HG03439 (cell line): ENCODE results near the gene SPTBN1.
"Not testable (repeated sequence)": the region's sequence is repeated elsewhere in the genome, so short reads cannot be mapped to it uniquely, and the experiment has no call there.

Experiments
- ATAC-seq: cut with Tn5 transposase; IDR thresholded peaks from one replicate; pipeline ENCODE4 v1.9.1; 2021; ENCODE audit warnings: mild to moderate bottlenecking, moderate library complexity; ENCODE audit not compliant: unreplicated experiment

SPTBN1 gene

DNA sequence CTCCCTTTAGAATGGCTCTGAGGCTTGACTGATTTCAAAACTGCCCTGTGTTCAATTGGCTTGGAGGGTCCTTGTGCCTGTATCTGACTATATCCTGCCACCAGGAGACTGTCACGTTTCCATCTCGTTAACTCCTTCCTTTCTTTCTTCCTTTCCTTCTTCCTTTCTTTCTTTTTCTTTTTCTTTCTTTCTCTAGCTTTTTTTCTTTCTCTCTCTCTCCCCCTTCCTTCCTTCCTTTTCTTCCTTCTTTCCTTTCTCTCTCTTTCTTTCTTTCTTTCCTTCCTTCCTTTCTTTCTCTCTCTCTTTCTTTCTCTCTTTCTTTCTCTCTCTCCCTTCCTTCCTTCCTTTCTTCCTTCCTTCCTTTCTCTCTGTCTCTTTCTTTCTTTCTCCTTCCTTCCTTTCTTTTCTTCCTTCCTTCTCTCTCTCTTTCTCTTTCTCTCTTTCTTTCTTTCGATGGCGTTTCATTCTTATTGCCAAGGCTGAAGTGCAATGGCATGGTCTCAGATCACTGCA lies 229.2 kb downstream of the SPTBN1 start:
- no peak for ATAC-seq

DNA sequence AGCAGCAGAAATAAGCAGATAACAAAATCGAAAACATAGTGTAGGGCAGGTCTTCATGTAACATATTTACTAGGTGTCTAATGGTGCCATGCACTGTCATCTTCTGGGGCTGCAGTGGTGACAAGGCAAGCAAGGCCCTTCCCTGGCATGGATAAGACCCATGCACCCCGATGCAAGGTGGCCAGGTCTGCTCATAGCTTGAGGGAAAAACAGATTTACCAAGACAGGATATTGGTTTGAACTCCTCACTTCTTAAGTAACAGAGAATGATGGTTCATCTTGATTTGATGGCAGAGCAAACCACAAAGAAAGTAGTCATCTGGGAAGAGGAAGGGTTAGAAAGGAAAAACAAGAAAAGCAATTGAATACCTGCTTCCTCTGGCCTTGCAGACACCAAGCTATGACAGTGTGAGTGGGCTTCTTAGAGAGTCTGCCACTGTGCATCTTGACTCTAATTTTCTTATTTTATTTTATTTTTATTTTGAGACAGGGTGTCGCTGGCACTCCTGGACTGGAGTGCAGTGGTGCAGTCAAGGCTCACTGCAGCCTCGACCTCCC lies 231.5 kb downstream of the SPTBN1 start:
- ATAC-seq = no peak

DNA sequence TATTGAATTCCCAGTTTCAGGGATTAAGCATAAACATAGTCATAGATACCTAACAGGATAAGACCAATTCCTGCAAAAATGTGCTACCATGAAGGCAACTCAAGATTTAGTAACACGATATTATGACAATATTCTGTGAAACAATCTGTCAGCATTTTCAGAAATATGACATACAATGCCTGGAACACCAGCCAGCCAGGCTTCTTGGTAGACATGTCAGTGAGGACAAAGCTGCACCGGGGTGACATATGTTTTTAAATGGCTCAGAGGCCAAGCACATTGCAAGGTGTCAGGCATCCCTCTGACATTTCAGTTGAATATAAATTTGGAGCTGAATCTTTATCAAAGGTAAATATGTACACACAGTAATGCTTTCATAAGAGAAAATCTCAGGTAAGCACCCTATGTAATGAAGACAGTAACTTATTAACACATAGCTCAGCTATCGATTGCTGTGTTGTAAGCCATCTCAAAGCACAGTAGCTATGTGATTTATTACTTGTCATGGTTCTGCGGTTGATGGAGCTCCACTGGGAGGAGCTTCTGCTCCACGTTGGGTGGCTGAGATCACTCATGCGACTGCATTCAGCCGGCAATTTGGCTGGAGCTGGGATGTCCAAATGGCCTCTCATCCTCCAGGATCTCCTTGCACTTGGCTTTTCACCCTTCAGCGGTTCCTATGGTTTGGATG lies 235.5 kb downstream of the SPTBN1 start:
- ATAC-seq = no peak

DNA sequence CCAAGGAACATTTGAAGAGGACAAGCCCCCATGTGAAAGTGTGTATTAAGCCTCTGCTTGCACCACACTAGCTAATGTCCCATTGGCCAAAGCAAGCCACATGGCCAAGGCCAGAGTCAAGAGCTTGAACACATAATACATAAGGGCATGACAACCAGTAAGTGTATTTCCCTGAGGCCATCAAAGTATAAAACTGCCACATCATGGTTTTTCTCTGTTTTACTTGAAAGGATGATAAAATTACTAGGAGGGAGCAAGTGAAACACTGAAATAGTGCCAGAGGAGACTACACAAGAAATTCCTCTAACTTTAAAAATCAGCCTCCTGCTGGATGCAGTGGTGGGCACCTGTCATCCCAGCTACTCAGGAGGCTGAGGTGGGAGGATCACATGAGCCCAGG lies 236.4 kb downstream of the SPTBN1 start:
- no peak for ATAC-seq

DNA sequence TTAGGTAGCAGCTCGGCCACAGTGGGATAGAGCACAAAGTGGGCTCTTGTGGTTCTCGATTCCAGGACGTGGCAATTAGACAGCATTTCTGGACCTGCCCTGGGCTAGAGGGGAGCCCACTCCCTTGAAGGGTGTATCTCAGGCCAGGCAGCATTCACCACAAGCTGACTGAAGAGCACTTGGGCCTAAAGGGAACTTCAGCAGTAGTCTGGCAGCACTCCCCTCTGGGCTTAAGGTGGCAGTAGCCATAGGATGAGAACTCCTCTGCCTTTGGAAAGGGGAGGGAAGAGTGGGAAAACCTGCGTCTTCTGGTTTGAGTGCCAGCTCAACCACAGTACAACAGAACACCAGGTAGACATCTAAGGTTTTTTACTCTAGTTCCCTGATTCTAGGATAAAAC lies 239.3 kb downstream of the SPTBN1 start:
- no peak for ATAC-seq

DNA sequence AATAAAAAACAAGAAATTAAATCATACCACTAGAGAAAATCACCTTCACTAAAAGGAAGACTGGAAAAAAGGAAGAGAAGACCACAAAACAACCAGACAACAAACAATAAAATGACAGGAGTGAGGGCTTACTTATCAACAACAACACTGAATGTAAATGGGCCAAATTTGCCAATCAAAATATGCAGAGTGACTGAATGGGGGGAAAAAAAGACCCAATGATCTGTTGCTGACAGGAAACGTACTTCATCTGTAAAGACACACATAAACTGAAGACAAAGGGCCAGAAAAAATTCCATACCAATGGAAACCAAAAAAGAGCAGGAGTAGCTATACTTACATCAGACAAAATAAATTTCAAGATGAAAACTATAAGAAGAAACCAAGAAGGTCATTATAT lies 241.8 kb downstream of the SPTBN1 start:
- ATAC-seq = no peak

DNA sequence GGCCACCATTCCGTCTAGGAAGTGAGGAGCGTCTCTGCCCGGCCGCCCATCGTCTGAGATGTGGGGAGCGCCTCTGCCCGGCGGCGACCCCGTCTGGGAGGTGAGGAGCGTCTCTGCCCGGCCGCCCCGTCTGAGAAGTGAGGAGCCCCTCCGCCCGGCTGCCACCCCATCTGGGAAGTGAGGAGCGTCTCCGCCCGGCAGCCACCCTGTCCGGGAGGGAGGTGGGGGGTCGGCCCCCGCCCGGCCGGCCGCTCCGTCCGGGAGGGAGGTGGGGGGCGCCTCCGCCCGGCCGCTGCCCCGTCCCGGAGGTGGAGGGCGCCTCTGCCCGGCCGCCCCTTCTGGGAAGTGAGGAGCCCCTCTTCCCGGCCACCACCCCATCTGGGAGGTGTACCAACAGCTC lies 242.8 kb downstream of the SPTBN1 start:
- not testable (repeated sequence) for ATAC-seq

DNA sequence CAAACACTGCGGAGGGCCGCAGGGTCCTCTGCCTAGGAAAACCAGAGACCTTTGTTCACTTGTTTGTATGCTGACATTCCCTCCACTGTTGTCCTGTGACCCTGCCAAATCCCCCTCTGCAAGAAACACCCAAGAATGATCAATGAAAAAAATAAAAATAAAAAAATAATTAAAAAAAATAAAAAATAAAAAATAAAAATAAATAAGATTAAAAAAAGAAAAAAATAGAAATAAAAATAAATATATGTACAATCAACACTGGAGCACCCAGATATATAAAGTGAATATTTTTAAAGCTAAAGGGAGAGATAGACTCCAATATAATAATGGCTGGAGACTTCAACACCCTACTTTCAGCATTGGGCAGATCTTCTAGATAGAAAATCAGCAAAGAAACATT lies 243.5 kb downstream of the SPTBN1 start:
- ATAC-seq = no peak

DNA sequence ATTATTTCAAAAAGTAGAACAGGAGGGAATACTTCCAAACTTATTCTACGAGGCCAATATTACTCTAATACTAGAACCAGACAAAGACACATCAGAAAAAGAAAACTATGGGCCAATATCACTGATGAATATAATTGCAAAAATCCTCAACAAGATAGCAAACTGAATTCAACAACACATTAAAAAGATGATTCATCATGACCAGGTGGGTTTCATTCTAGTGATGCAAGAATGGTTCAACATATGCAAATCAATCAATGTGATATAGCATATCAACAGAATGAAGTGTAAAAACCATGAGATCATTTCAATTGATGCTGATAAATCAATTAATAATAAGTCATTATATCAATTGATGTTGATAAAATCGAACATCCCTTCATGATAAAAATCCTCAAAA lies 244.9 kb downstream of the SPTBN1 start:
- ATAC-seq = no peak

DNA sequence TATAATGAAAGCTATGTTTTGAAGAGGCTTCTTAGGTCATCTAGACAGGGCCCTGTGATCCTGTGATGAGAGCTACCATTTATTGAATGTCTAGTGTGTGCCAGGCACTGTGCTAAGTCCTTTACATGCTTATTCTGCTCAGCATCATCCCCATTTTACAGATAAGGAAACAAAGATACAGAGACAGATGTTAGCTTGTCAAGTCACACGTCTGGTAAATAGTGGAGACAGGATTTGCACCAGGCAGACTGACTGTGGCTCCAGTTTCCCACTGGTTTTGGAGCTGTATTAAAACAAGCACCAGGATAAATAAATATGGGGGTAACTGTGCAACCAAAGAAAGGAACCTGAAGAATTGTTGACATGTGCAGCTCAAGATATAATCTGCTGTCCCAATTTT lies 248.1 kb downstream of the SPTBN1 start:
- ATAC-seq = no peak

DNA sequence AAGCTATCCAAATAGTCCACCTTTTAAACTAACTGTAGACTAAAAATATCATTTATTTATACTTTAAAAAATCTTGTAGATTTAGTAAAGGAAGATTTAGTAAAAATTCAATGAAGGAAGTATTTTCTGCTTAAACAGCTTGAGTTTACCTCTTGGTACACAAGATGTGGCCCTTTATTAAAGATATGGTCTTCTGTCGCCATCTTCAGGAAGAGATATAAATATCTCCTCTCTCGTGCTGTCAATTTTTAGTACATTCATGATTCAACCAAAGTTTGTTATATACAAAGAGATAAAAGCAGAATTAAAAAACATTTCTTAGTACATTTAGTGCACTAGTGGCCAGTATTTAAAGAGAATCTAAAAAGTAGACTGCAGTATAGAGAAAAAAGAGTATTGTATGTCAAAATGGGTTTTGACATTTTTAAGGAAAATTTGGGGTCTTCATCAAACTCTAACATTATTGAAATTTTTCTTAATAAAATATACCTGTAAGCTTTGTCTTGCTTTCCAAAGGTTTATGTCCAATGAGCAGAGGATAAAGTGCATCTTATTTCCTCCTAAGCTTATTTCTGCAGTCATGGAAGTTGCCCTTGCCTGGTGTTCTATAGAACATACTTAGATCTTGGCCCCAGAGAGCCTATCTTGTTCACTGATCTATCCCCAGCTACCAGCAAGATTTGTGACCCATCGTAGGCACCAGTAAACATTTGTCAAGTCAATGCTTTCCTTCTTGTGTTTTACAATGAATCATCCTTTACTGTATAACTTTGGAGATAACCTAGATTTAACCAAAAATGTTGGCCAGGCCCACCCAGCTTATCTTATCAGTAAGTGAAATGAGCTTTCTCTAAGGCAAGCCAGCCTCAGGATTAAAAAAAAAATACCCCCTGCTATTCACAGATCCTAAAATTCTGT lies 248.8 kb downstream of the SPTBN1 start:
- ATAC-seq = no peak

DNA sequence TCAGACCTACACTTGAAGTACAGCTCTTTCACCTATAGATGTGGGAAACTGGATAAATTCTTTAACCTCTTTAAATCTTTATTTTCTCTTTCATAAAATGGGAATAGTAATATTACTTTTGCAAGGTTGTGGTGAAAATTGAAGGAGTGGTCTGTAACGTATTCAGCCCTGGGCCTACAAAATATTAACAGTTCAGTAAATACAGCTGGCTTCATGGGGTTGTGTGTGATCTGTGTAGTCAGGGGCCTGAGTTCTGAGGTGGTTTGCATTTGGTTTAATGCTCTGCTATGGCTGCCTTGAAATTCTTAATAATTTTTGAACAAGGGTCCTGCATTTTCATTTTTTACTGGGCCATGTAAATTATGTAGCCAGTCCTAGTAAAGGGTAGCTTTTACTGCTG lies 250.5 kb downstream of the SPTBN1 start:
- no peak for ATAC-seq

DNA sequence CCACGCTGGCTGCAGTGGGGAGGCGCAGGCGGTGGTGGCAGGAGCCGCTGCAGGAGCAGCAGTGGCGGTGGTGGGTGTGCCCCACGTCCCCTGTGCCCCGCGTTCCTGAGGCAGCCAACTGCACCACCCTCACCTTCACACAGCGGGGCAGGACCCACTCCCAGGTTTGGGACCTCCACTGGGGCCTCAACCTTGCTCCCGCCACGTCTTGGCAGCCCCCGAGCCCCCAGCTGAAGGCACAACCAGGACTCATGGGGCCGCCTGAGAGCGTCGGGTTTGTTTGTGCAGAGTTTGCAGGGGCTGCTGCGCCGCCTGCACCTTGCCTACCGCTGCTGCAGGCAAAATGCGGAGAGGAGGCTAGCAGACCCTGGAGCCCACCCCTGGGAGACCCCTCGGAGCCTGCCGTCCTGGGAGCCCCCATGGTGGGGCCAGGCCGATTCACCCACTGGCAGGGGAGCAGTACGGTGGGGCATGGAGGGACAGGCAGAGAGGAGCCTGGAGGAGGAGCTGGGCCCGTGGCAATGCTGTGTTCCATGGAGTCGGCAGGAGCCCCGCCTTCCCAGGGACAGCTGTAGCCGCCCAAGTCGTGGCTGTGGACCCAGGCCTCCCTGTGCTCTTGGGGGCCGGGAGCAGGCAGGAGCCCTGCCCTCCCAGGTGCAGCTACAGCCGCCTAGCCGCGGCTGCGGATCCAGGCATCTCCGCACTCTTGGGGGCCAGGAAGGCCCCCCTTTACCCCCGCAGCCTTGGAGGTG lies 252.6 kb downstream of the SPTBN1 start:
- no peak for ATAC-seq

DNA sequence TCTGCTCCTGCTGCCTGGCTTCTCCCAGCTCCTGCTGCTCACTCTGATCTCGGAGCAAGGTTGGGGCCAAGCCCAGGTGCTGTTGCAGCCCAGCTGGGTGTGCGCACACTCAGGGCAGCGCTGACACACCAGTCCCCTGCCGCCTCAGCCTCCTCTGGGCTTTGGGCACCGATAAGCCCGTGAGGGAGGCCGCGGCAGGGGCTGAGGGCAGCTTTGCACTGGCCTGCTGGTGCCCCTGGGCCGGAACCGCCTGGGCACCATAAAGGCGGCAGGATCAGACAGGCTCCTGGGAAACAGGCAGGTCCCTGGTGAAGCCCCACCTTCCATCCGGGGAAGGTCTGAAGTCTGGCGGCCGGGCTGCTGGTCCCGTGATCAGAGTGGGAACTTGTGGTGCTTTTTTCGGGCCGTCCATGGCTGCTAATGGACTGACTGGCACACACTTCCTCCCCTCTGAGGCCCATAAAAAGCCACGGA lies 253.2 kb downstream of the SPTBN1 start:
- ATAC-seq = no peak

DNA sequence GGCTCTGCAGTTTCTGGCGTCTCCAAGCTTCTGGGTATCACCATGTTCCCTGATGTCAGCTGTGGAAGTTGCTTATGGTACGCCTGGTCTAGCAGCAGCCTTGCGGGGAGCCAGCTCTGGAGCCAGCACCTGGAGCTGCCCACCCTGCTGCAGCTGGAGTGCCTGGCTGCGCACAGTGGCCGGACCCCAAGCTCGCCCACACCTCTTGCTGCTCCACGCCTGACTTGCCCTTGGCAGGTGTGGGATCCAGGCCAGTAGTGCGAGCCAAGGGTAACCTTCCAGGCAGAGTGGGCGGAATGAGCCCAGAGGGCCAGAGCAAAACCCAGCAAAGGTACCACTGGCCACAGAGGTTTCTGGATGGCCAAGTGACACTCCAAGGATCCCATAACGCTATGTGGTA lies 254.1 kb downstream of the SPTBN1 start:
- ATAC-seq = no peak

DNA sequence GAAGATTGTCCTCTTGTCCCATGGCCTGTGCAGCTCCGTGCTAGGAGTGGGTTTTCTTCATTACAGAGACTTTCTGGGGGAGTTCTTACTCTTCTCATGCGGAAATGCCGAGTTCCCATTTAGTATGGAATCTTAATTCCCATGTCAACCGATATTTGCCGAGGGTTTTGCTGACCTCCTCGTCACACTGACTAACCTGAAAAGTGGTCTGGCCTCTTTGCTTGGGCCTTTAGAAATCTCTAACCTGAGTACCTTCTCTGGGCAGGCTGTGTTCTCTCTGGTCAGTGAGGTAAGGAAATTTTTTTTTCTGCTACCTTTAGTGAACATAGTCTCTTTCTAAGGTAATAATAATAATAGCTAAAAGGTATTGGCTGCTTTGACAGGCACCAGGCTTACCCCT lies 256.4 kb downstream of the SPTBN1 start:
- ATAC-seq = no peak

DNA sequence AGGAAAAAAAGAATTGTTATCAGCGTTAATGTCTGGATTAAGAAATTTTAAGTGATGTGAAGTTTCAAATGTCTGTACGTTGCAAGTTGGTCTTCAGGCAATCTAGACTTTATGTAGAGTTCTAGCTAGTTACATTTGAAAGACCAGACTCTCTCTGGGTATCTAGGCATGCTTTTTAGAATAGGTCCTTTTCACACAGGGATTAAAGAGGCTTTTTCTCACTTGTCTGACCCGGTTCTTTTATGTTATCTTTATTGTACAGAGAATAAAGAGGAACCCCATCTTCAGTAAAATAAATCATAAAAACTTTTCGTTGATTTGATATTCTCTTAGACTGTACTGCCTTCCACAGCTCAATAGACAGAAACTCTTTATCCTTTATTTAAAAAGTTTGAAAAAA lies 258.9 kb downstream of the SPTBN1 start:
- no peak for ATAC-seq

DNA sequence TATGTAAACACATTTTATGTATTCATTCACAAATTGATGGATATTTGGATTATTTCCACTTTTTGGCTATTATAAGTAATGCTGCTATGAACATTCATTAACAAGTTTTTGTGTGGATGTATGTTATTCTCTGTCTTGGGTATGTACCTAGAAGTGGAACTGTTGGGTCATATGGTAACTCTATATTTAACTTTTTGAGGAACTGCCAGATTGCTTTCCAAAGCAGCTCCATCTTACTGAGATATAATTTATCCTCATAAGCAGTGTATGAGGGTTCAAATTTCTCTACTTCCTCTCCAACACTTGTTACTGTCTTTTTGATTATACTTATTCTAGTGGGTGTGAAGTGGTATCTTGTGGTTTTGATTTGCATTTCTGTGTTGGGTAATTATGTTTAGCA lies 260.2 kb downstream of the SPTBN1 start:
- ATAC-seq = no peak

DNA sequence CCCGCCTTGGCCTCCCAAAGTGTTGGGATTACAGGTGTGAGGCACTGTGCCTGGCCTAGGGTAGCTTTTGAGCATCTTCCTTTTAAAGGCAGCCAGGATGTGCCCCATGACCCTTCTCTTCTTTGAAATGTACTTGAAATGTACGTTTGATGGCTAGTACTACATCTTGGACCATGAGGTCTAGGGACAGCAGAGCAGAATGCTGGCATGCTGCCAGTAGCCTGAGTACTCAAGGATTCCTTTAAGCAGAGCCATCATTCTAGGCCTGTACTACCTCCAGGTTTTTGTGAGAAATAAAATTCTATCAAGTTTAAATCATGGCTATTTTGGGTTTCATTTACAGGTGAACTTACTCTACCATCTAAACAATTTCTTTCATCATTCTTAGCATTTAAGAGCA lies 264.4 kb downstream of the SPTBN1 start:
- no peak for ATAC-seq
